Pons (tissue), 1 donor: ENCODE measurements around the gene OBSCN.
"Not testable (repeated sequence)": the region's sequence is repeated elsewhere in the genome, so short reads cannot be mapped to it uniquely, and the experiment has no call there.

ENCODE experiments used
- DNase-seq: peaks from one replicate; pipeline ENCODE4 v3.0.0-alpha.2; 2016; ENCODE audit warnings: low spot score

The OBSCN gene

DNA sequence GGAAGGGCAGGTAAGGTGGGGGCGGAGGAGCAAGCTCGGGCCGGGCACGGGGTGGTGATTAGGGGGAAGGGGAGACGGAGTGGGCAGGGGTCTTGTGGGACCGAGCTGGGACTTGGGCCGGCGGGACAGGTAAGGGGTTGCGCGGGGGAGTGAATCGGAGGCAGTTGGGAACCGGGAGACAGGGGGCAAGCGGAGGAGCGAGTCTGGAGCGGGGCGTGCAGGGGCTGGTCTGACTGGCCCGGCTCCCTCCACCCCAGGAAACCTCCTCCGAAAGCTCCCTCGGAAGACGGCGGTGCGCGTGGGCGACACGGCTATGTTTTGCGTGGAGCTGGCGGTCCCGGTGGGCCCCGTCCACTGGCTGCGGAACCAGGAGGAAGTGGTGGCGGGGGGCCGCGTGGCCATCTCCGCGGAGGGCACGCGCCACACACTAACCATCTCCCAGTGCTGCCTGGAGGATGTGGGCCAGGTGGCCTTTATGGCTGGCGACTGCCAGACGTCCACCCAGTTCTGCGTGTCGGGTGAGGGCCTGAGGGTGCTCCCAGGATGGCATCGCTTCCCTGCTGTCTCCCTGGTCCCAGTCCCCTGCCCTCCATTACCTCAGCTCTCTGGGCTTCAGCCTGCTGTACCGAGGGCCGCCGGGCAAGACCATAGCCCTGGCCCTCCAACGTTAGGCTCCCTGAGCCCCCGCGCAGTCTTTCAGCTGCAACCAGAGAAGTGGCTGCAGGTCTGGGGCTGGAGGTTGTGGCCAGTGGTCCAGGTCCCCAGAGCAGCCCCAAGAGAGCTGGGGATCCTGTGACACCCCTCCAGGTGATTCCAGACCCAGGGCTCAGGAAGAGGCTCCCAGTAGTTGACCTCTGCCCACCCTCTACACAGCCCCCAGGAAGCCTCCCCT is 6.3 kb downstream of the OBSCN start:
- DNase-seq = no peak

- no peak for DNase-seq
Measured at GRCh38 chr1:228214921-228215662, 7.2 kb downstream of the OBSCN start.

- DNase-seq = no peak
Measured at GRCh38 chr1:228215663-228216116, 7.8 kb downstream of the OBSCN start.

GRCh38 chr1:228216371-228217320 is 8.8 kb downstream of the OBSCN start:
- no peak for DNase-seq

GRCh38 chr1:228217551-228218344 is 9.9 kb downstream of the OBSCN start:
- no peak for DNase-seq

GRCh38 chr1:228218513-228219244 is 10.8 kb downstream of the OBSCN start:
- DNase-seq = no peak

GRCh38 chr1:228219245-228219961 is 11.6 kb downstream of the OBSCN start:
- no peak for DNase-seq

DNA sequence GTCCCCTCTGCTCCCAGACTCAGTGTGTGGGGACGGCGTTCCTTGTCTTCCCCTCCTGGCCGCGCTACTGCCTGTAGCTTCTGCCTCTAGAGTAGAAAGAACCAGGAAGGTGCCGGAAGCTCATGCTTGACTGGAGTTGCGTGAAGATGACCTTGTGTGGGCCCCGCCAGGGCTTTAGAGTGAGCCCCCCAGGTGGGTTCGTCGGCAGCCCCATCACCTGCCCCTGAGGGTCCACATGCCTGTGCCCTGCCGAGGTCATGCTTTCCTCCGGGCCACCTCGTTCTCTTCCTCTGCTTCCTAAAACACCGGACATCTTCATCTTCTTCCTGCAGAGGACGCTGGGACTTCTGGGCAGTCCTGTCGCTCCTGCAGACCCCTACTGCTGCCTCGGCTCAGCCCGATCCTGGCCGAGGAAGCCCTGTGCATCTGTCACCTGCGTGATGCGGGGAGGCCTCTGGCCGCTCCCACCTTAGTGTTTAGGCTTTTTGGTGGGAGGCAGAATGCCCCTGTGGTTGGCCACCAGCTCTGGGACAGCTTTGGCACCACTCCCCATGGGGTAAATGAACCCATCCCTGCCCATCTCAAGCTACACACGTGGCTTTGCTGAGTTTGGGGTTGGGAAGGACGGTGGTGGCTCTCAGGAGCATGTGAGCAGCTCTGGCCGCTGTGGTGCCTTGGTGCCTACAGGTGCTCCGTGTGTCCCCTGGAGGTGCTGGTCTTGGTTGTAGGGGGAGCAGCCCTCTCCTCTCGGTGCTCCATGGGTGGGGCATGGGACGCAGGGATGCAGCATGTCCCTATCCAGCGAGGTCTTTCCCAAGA is 12.3 kb downstream of the OBSCN start:
- no peak for DNase-seq

DNA sequence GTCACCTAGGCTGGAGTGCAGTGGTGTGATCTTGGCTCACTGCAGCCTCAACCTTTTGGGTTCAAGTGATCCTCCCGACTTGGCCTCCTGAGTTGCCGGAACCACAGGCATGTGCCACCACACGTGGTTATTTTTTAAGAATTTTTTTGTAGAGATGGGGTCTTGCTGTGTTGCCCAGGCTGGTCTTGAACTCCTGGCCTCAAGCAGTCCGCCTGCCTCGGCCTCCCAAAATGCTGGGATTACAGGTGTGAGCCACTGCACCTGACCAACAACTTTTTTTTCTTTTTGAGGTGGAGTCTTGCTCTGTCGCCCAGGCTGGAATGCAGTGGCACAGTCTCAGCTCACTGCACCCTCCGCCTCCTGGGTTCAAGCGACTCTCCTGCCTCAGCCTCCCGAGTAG is 13.3 kb downstream of the OBSCN start:
- not testable (repeated sequence) for DNase-seq

DNA sequence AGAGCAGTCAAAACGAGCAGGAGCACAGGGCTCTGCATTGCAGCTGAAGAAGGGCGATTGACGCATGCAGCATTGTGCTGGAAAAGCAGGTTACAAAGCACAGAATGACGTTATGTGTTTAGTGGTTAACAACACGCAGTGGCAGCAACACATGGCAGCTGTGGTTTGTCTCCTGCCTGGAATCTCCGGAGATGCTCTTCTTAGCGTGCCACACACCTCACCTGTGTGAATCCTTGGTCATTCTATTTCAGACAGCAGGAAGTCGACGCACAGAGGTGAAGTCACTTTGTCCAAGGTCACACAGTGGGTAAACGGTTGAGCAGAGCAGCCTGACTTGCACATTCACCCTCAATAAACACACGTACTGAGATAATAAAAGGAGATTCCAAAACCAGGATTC is 14.7 kb downstream of the OBSCN start:
- DNase-seq = no peak

- no peak for DNase-seq
Measured at GRCh38 chr1:228224198-228225164, 16.6 kb downstream of the OBSCN start.

GRCh38 chr1:228225165-228225710 is 17.4 kb downstream of the OBSCN start:
- DNase-seq = no peak

DNA sequence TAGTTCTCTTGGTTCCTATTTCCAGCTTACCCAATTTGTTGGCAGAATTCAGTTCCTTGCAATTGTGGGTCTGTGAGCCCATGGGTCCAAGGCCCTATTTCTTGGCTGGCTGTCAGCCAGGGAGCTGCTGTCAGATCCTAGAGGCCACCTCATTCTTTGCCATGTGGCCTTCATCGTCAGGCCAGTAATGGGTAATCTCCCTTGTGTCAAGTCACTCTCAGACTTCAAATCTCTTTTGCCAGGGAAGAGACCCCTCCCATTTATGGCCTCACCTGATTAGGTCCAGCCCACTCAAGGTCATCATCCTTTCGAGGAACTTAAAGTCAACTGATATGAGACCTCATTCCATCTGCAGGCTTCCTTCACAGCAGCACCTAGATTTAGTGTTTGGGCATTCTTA is 17.9 kb downstream of the OBSCN start:
- DNase-seq = no peak

- no peak for DNase-seq
Measured at GRCh38 chr1:228226141-228226874, 18.5 kb downstream of the OBSCN start.

DNA sequence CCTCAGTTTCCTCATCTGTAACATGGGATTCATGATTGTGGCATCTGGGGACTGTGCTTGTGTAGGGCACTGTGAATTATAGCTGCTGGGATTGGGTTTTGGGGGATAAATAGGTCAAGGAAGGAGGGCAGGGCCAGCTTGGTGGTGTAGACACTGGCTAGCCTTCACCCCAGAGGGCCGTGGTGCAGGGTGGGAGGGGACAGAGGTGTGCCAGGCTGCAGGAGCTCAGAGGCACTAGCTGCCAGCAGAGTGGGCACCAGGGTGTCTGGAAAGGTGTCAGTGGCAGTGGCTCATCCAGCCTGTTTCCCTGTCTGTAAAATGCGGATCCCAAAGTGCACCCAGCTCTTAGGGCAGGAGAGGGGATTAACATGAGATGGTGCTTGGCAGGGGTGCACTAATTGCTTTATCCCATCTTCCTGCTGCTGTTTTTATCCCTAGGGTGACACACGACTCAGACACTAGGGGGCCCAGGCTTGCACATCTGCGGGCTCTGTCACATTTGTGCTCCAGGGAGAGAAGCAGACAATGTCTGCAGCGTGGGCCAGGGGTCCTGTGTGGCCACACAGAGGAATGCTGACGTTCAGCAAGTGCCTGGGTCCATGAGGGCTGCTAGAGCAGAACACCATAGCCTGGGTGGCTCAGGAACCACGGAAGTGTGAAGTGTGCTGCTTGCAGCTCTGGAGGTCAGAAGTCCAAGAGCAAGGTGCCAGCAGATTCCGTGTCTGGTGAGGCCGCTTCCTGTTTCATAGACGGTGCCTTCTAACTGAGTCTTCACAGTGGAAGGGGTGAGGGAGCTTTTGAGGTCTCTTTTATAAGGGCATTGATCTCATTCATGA is 19.3 kb downstream of the OBSCN start:
- no peak for DNase-seq

DNA sequence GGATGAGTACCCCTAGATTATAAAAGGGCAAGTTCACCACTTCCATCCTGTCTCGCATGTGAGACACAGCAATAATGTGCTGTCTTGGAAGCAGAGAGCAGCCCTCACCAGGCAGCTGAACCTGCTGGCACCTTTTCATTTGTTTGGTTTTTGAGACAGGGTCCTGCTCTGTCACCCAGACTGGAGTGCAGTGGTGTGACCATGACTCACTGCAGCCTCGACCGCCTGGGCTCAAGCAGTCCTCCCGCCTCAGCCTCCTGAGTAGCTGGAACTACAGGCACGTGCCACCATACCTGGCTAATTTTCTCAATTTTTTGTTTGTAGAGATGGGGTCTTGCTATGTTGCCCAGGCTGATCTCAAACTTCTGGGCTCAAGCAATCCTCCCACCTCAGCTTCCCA is 20.3 kb downstream of the OBSCN start:
- DNase-seq = not testable (repeated sequence)
